Brain pericyte (primary cell): ENCODE data around the gene CDH26.
"Not testable (repeated sequence)": the region's sequence is repeated elsewhere in the genome, so short reads cannot be mapped to it uniquely, and the experiment has no call there.

Source experiments
- DNase-seq: peaks from one replicate; pipeline ENCODE4 v3.0.0-alpha.2; 2012; ENCODE audit warnings: low read depth, low spot score

CDH26 gene

GRCh38 chr20:60011512-60012507 is 53.6 kb downstream of the CDH26 start:
- DNase-seq = no peak

DNA sequence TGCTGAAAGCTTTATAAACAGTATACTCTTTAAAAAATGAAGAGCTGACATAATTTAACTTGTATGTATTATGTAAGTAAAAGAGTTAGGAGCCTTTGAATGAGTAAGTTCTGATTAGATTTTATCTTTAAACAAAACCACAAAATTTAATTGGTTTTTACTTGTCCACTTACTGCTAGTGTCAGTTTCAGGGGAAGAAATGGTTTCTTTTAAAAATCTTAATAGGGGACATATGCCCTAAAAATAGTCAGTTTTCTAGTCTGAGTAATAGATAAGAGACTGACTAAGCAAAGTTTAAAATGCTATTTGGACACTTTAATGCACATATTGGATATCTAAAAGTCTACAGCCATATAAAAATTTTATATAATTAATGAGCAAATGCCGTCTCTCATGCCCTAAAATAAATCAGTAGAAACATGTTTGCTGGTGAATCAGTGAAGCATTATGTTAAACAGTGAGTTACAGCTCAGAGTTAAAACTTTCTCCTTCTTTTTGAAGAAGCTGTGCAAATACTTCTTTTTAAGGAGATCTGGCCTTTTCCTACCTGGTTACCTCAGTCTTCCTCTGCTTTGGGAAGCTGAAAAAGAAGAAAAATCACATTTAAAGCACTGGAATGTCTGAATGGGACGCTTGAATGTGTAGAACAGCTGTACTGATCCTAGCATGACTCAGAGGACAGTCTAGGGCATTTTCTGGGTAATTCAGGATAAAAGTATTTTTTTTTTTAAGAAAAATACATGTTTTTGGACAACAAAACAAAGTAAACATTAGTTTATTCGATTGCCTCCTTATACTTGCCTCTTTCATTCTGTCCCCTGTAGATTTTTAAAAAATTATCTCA is 55.3 kb downstream of the CDH26 start:
- DNase-seq = no peak

GRCh38 chr20:60016406-60016805 is 58.2 kb downstream of the CDH26 start:
- no peak for DNase-seq

- no peak for DNase-seq
These were observed 62.0 kb downstream of the CDH26 start for GRCh38 chr20:60020251-60020650.

- no peak for DNase-seq
These were observed 62.9 kb downstream of the CDH26 start for GRCh38 chr20:60021104-60021503.

GRCh38 chr20:60022849-60023248 is 64.6 kb downstream of the CDH26 start:
- DNase-seq = no peak

GRCh38 chr20:60024245-60024644 is 66.0 kb downstream of the CDH26 start:
- peak; percentile 45 for DNase-seq

DNA sequence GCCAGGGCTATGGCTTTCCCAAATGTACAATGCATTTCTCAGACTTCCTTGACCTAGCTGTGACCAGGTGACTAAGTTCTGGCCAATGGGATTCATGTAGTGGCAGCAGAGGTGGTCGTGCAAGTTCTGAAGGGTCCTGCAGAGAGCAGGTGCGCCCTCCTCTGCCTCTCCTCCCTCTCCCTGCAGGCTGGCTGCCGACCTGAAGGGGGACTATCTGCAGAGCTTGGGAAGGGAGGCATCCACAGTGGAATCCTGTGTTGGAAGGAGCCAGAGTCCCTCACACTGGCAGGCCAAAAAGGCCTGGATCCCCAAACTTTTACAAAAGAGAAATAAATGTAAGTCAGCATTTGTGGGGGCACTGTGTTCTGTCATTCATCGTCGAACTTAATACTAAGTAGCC is 66.6 kb downstream of the CDH26 start:
- no peak for DNase-seq

- DNase-seq = no peak
These were observed 67.8 kb downstream of the CDH26 start for GRCh38 chr20:60026010-60026409.

DNA sequence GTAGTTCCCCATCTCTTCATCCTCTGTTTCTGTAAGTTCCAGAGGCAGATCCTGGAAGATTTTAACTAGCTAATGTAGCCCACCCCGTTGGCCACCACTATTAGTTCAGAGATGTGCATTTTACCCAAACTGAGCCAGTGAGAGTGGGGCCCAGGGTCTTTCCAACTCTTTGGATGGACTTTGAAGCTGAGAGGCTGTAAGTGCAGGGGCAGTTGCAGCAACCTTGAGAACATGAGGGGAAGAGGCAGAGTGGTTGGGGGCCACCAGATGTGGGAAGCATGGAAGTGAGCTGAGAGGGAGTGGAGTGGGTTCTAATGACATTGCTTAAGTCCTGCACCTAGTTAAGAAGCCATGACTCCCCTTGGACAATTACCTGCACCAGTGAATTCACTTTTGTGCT is 72.2 kb downstream of the CDH26 start:
- DNase-seq = no peak

DNA sequence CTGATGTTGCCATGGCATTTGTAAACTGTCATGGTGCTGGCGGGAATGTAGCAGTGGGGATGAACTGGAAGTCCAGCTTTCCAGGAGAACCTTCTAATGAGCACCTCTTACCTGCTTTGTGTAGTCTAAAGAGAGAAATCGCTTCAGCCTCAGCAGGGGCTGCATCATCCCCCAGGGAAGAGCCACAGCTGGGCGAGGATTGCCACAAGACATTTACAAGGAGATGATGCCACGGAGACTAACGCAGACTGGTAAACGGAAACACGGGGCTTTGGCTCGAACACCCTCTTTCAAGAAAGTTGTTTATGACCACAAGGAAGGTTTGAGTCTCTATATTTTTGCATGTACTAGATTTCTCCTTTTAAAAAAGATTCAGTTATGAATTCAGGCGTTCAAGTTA is 72.9 kb downstream of the CDH26 start:
- no peak for DNase-seq

GRCh38 chr20:60034231-60035110 is 76.2 kb downstream of the CDH26 start:
- DNase-seq = no peak

GRCh38 chr20:60035486-60035885 is 77.3 kb downstream of the CDH26 start:
- DNase-seq = no peak

DNA sequence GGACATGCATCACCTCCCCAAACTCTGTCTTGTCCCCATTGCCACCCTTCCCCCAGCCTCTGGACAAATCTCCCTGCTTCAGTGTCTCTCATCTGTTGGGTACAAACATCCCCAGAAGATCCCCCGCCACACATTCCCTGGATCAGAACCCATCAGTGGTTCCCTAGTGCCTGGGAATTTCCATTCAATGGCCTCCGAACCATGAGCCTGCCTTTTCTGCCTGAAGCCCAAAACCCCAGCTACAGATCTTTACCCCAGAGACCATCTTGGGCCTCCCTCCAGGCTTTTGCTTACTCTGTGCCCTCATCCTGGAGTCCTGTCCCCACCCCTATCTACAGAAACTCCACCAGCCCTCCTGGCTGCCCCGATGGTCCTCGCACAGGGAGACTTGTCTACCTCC is 78.1 kb downstream of the CDH26 start:
- DNase-seq = no peak

DNA sequence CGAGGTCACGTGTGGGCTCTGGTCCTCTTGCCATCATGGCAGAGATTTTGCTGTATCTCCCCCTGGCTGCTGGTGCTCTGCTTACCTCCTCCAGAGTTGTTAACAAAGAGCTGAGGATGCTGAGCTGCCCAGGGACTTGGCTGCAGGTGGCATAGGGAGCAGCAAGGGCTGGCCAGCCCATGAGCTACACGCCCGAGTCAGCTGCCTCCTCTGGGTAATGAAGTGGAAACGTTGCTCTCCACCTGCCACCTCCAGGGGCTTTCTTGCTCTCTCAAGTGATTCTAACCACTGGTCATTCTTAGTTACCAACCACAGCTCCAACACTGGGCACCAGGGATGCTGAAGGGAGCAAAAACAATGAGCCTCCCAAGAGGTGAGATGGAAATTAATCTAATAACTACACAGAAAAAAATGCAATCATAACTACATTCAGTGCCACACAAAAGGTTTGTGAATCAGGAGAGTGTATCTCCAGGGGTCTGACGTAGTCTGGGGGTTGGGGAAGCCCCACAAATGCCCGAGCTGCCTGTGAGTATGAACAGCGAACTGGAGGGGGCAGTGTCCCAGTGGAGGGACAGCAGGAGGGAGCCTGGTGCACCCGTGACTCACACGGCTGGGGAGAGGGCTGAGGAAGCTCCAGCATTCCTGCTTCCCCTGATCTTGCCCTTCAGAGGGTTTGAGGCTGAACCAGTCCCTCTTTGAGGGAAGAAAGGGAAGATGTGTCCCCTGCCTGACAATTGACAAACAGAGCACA is 78.7 kb downstream of the CDH26 start:
- DNase-seq = no peak

GRCh38 chr20:60038400-60039008 is 80.3 kb downstream of the CDH26 start:
- no peak for DNase-seq

DNA sequence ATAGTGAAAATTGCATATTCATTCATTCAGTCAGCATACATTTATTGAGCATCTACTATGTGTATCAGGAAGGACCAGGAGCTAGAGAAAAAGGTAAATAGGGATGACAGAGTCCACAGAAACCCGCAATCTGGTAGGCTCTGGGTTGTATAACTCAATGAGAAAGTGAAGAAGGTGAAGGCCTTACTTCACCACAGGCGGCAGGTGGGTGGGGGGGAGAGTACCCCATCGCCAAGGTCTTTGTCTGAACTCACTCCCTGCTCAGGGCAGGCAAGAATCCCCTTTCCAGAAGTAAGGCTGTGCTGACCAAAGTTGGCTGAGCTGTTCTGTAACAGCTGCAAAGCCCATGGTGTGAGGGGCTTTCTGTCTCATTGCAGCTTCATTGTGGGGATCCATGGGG is 81.3 kb downstream of the CDH26 start:
- no peak for DNase-seq

DNA sequence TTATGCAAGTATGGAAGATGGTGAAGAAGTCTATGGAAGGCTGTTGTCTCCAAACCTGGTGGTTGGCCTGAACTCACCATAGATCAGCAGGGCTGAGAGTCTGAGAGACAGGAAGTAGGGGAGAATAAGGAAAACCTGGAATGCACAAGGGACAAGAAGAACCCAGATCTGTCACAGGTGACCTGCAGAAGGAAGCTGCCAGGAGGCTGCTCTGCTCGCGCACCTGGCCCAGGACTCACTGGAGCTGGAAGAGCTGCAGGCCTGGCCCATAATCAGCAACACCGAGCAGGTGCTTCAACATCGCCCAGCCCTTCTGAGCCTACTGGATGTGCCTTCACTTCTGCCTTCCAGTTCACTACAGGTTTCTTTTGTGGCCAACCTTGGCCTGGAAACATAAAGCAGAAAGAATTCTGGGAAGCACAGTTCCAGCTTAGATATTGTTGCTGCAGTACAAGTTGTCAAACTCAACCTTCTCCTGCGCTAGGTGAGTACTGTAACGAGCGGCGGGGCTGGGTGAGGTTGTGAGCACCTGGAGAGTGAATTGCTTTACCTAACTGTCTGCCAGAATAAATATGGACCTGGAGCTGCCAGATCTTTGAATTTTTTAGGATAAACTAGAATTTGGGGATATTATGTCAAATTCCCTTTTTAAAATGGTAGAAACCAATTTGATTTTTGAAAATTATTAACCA is 82.4 kb downstream of the CDH26 start:
- no peak for DNase-seq

GRCh38 chr20:60041436-60042165 is 83.4 kb downstream of the CDH26 start:
- DNase-seq = not testable (repeated sequence)
